Testis (tissue), 2 donors: ENCODE results near the gene NUCB2.

ENCODE experiments used
- CTCF ChIP-seq, 3 experiments: fragments of 450-650 bp in 2 of 3; fragments of 200-600 bp in 1 of 3; sonication (generic) in 1 of 3; IDR thresholded peaks; one replicate each; pipeline ENCODE4 v1.5.1; 2016 to 2019; ENCODE audit warnings: antibody characterized with exemption in 3 of 3, mild to moderate bottlenecking in 2 of 3, moderate library complexity in 1 of 3
- POLR2A ChIP-seq: fragments of 450-650 bp; IDR thresholded peaks from one replicate; pipeline ENCODE4 v1.6.1; 2017; ENCODE audit warnings: antibody characterized with exemption, mild to moderate bottlenecking, moderate library complexity

- TF ChIP-seq CTCF (IDR thresholded peaks at IDR 0.05): no peak
- TF ChIP-seq POLR2A: no peak
Measured at GRCh38 chr11:17229481-17230152, 46.9 kb upstream of the NUCB2 start.
